HepG2 (cell line): ENCODE results near the gene ANKRD40CL. TPM values are rescaled to one million over a fixed set of nuclear protein-coding genes. Genes with fewer than 3 reads are reported as not detected.

Experiments used
- ATAC-seq: fragments of 200-7000 bp; cut with Tn5 transposase; 3 replicates; pipeline ENCODE4 v1.9.1; 2020; ENCODE audit warnings: mild to moderate bottlenecking, moderate library complexity
- BruUV-seq: library from RNA; stranded (reverse); fragments of 400-500 nt; replicated peaks from 2 replicates; lab custom pipeline; 2021; lab: Mats Ljungman, UMichigan
- CTCF ChIA-PET: fragments of 300-600 bp; formaldehyde crosslinking; extraction: SDS; loops from one replicate; lab custom pipeline; 2021; ENCODE audit warnings: low total read pairs, inconsistent platforms, low intra/inter-chr PET ratio; lab: Yijun Ruan, JAX
- POLR2A ChIA-PET: fragments of 350-600 bp; sonication (Branson Sonifier 250); formaldehyde crosslinking; loops from one replicate; lab custom pipeline; 2020; ENCODE audit warnings: antibody characterized with exemption, inconsistent platforms; lab: Yijun Ruan, JAX
- DNase-seq: peaks from one replicate; pipeline ENCODE4 v3.0.0-alpha.2; 2015; ENCODE audit warnings: low spot score
- FAIRE-seq: peaks from 3 replicates; lab custom pipeline; 2011; peaks lifted over from hg19 to GRCh38; lab: Jason Lieb, UNC
- H2AFZ ChIP-seq: one replicate; pipeline ENCODE4 v1.6.1; 2011; ENCODE audit warnings: low read length, inconsistent platforms
- H3K27ac ChIP-seq: fragments of 300-600 bp; 3 replicates; pipeline ENCODE4 v1.8.0; 2011; ENCODE audit warnings: mixed run types, mild to moderate bottlenecking, mixed read lengths, low read length, inconsistent platforms; ENCODE audit not compliant: insufficient read depth; ENCODE audit errors: extremely low read length
- H3K27me3 ChIP-seq, 2 experiments: fragments of 200-600 bp in 1 of 2; 2 replicates in 1 of 2; 3 replicates in 1 of 2; pipeline versions ENCODE4 v1.6.0 to v1.8.0; 2011; ENCODE audit warnings: low read length in 2 of 2, mild to moderate bottlenecking in 2 of 2, moderate library complexity in 2 of 2, inconsistent platforms in 1 of 2; ENCODE audit not compliant: insufficient read depth in 2 of 2, control insufficient read depth in 1 of 2
- H3K36me3 ChIP-seq, 2 experiments: fragments of 200-600 bp in 1 of 2; replicated peaks in 1 of 2; 2 replicates in 1 of 2; 3 replicates in 1 of 2; pipeline versions ENCODE4 v1.5.1 to v1.8.0; 2011; ENCODE audit warnings: low read length in 2 of 2, inconsistent platforms in 1 of 2; ENCODE audit not compliant: insufficient read depth in 2 of 2, control insufficient read depth in 1 of 2
- H3K4me1 ChIP-seq: 2 replicates; pipeline ENCODE4 v1.5.1; 2012; ENCODE audit warnings: low read length, inconsistent platforms; ENCODE audit not compliant: insufficient read depth
- H3K4me2 ChIP-seq: 2 replicates; pipeline ENCODE4 v1.6.0; 2011; ENCODE audit warnings: low read depth, low read length, inconsistent platforms
- H3K4me3 ChIP-seq, 3 experiments: fragments of 200-600 bp in 1 of 3; sonication (generic), shearing (Covaris generic) in 1 of 3; replicated peaks in 1 of 3; 2 replicates each; pipeline ENCODE4 v1.5.1; 2011 to 2016; ENCODE audit warnings: low read length in 3 of 3, inconsistent platforms in 2 of 3, low read depth in 2 of 3, mild to moderate bottlenecking in 2 of 3, control low read depth in 1 of 3, mixed read lengths in 1 of 3; ENCODE audit not compliant: insufficient read depth in 1 of 3
- H3K79me2 ChIP-seq: one replicate; pipeline ENCODE4 v1.6.1; 2011; ENCODE audit warnings: low read length, inconsistent platforms; ENCODE audit not compliant: insufficient read depth
- H3K9ac ChIP-seq: 2 replicates; pipeline ENCODE4 v1.6.0; 2011; ENCODE audit warnings: mild to moderate bottlenecking, low read depth, low read length, inconsistent platforms; ENCODE audit not compliant: insufficient read depth
- H3K9me3 ChIP-seq: 2 replicates; pipeline ENCODE4 v1.5.1; 2012; ENCODE audit warnings: mild to moderate bottlenecking, low read length
- H4K20me1 ChIP-seq: 2 replicates; pipeline ENCODE4 v1.6.0; 2011; ENCODE audit warnings: inconsistent platforms, mild to moderate bottlenecking, low read length, moderate library complexity; ENCODE audit not compliant: insufficient read depth
- ATF2 ChIP-seq: sonication (generic); formaldehyde crosslinking; IDR thresholded peaks from 2 replicates; pipeline ENCODE4 v1.4.0; 2020; ENCODE audit warnings: missing genetic modification reagents
- FOSL2 ChIP-seq: sonication (generic); formaldehyde crosslinking; IDR thresholded peaks from 2 replicates; pipeline ENCODE4 v1.4.0; 2020; ENCODE audit warnings: missing genetic modification reagents
- GMEB1 ChIP-seq: sonication (generic); formaldehyde crosslinking; IDR thresholded peaks from 2 replicates; pipeline ENCODE4 v1.5.1; 2020; ENCODE audit warnings: missing genetic modification reagents, mild to moderate bottlenecking, borderline replicate concordance
- MAFK ChIP-seq, 2 experiments: IDR thresholded peaks in 1 of 2; conservative IDR thresholded peaks in 1 of 2; 2 replicates each; pipeline ENCODE4 v1.6.1; 2011; ENCODE audit warnings: improper control_type of control experiment in 2 of 2, low read length in 2 of 2
- PAF1 ChIP-seq: IDR thresholded peaks from 2 replicates; pipeline ENCODE4 v1.6.1; 2016; ENCODE audit warnings: missing genetic modification reagents, missing compliant biosample characterization
- SETDB1 ChIP-seq: sonication (generic); formaldehyde crosslinking; IDR thresholded peaks from 2 replicates; pipeline ENCODE4 v1.5.1; 2020; ENCODE audit warnings: missing genetic modification reagents, mild to moderate bottlenecking, borderline replicate concordance
- SOX13 ChIP-seq, 3 experiments: fragments of 450-650 bp in 1 of 3; sonication (generic) in 1 of 3; formaldehyde crosslinking in 1 of 3; IDR thresholded peaks in 2 of 3; conservative IDR thresholded peaks in 1 of 3; 2 replicates each; pipeline versions ENCODE4 v1.5.0 to v1.6.1; 2016 to 2020; ENCODE audit warnings: antibody characterized with exemption in 1 of 3, mild to moderate bottlenecking in 1 of 3, missing compliant biosample characterization in 1 of 3, missing genetic modification reagents in 1 of 3, moderate library complexity in 1 of 3
- THAP7 ChIP-seq: sonication (generic); formaldehyde crosslinking; IDR thresholded peaks from 2 replicates; pipeline ENCODE4 v1.8.1; 2023; ENCODE audit warnings: mild to moderate bottlenecking, missing genetic modification reagents
- ZNF589 ChIP-seq: sonication (generic); formaldehyde crosslinking; conservative IDR thresholded peaks from 2 replicates; pipeline ENCODE4 v1.8.0; 2022; ENCODE audit warnings: mild to moderate bottlenecking, moderate library complexity, missing genetic modification reagents
- ZNF770 ChIP-seq: sonication (generic); formaldehyde crosslinking; IDR thresholded peaks from 2 replicates; pipeline ENCODE4 v1.5.0; 2020; ENCODE audit warnings: mild to moderate bottlenecking, missing genetic modification reagents
- WGBS: methylation state at CpG from one replicate; pipeline ENCODE4 v1.1.6; 2017; ENCODE audit warnings: low lambda C conversion rate; 5-methylcytosine and 5-hydroxymethylcytosine counted together
- in situ Hi-C: cut with HindIII; loops from 2 replicates; pipeline ENCODE4 v1.10.0; 2017; ENCODE audit warnings: low pct_unique_long_range_greater_than_20kb; ENCODE audit not compliant: extremely low pct_ligation_motif_present
- intact Hi-C: fragments of 100-400 bp; cut with micrococcal nuclease; formaldehyde crosslinking; loops from one replicate; pipeline ENCODE4 v1.10.0; 2022; ENCODE audit not compliant: unreplicated experiment
- polyA plus RNA-seq, 8 experiments: library from polyadenylated mRNA; depleted of rRNA in 3 of 8; stranded (reverse) in 7 of 8; unstranded in 1 of 8; fragments of >200 nt; fragmentation: Illumina TruSeq in 4 of 8; extraction: Trizol in 4 of 8; gene quantifications; 2 replicates each; pipeline versions ENCODE4 v1.2.1 to v1.2.3, GENCODE V29; 2011 to 2016; ENCODE audit warnings: low read depth in 4 of 8, missing spikeins in 1 of 8, mixed read lengths in 1 of 8; ENCODE audit not compliant: insufficient read depth in 1 of 8
- total RNA-seq, 5 experiments: library from RNA; depleted of rRNA; stranded (reverse); fragments of >200 nt; fragmentation: Illumina TruSeq; extraction: Trizol; gene quantifications; 2 replicates each; pipeline ENCODE4 v1.2.3, GENCODE V29; 2016; ENCODE audit warnings: low read depth in 1 of 5

ANKRD40CL gene
- total and polyA plus RNA-seq, 2 of the 13 experiments (the other 11 are each of a cell fraction or from before 2014, with no cell fraction given): 0.03 to 0.11 TPM

GRCh38 chr17:50737118-50737698, 30.1 kb downstream of the ANKRD40CL start:
- BruUV-seq: no TSS peak
- no peak overlapping the region for H3K9ac ChIP-seq
- H3K4me2 ChIP-seq: no peak overlapping the region
- peaks cover 65% of the 10 kb centered on the region for H4K20me1 ChIP-seq
- H3K27ac ChIP-seq: no peak overlapping the region
- CTCF ChIA-PET: no interaction called here
- DNase-seq: no peak
- TF ChIP-seq SOX13 (IDR thresholded peaks at IDR 0.05) (no peak), SOX13 (CRISPR knock-in tag; conservative IDR thresholded peaks at IDR 0.05 in 1 of 2, IDR thresholded peaks at IDR 0.05 in 1 of 2) (no peak), ZNF589 (CRISPR knock-in tag) (no peak), MAFK (conservative IDR thresholded peaks at IDR 0.05 in 1 of 2, IDR thresholded peaks at IDR 0.05 in 1 of 2; ENCODE audit: low read length in 2 of 2) (peak in 1 of 2 experiments; percentile 51; a peak in 2 of 4 replicates), PAF1 (CRISPR knock-in tag) (0 out of 2 replicates have a peak, but pooled peaks have one; percentile 36), THAP7 (no peak), FOSL2 (CRISPR knock-in tag) (0 out of 2 replicates have a peak, but pooled peaks have one; percentile 4)
- ATAC-seq: peak; percentile 58
- no peak overlapping the region for H3K4me3 ChIP-seq
- intact Hi-C loops (no loop called here), in situ Hi-C loops (no loop called here)
- peaks cover 31 to 58% of the 10 kb centered on the region in 2 experiments for H3K36me3 ChIP-seq
- peaks cover 91% of the 10 kb centered on the region for H3K79me2 ChIP-seq
- H3K27me3 ChIP-seq: no peaks in the 10 kb centered on the region
- H3K4me1 ChIP-seq: peaks cover 12% of the 10 kb centered on the region; the same call in 1 of the 2 replicates
- FAIRE-seq: no peak
- POLR2A ChIA-PET: no interaction called here
- no peaks in the 10 kb centered on the region for H3K9me3 ChIP-seq
- H2AFZ ChIP-seq: no peak overlapping the region
- WGBS: 100% methylated on average over 2 of the region's 2 CpGs

DNA sequence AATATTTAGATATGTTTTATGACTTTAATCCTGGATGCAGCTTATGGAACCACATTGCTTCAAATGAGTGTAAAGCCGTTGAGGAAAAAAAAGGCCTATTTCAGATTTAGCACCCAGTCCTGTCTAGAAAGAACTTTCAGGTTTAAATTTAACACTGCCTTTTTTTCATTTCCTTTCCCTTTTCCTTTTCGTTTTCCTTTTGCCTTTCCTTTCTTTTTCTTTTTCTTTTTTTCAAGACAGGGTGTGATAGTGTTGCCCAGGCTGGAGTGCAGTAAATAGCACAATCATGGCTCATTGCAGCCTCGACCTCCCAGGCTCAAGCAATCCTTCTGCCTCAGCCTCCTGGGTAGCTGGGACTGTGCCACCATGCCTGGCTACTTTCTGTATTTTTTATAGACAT, 32.0 kb downstream of the ANKRD40CL start:
- WGBS: 92% methylated on average over 3 of the region's 3 CpGs
- Histone ChIP-seq H3K9me3 (no peaks in the 10 kb centered on the region), H3K4me3 (no peak overlapping the region), H3K36me3 (peaks cover 18 to 43% of the 10 kb centered on the region in 2 experiments), H3K79me2 (peaks cover 97% of the 10 kb centered on the region), H3K27ac (no peak overlapping the region), H2AFZ (no peak overlapping the region), H3K4me2 (no peak overlapping the region), H3K4me1 (peaks cover 21% of the 10 kb centered on the region; the same call in 1 of the 2 replicates), H3K27me3 (no peaks in the 10 kb centered on the region), H4K20me1 (peaks cover 75% of the 10 kb centered on the region), H3K9ac (no peak overlapping the region)
- DNase-seq (no peak), ATAC-seq (no peak), FAIRE-seq (no peak)
- BruUV-seq: no TSS peak
- CTCF ChIA-PET: no interaction called here
- POLR2A ChIA-PET: interaction anchor here (1.8 kb wide), 1 partner anchor 16 kb away, joined by 5 read pairs; the partner anchor contains the start of gene LUC7L3
- intact Hi-C loops: no loop called here
- in situ Hi-C loops: no loop called here
- TF ChIP-seq SETDB1 (no peak), ZNF770 (CRISPR knock-in tag) (0 out of 2 replicates have a peak, but pooled peaks have one; percentile 55), ATF2 (CRISPR knock-in tag) (no peak), GMEB1 (0 out of 2 replicates have a peak, but pooled peaks have one; percentile 11)
